Upper lobe of left lung (tissue), 6 donors: ENCODE results near the gene EFHD2. TPM values are rescaled to one million over a fixed set of nuclear protein-coding genes. Genes with fewer than 3 reads are reported as not detected.
"Not testable (repeated sequence)": the region's sequence is repeated elsewhere in the genome, so short reads cannot be mapped to it uniquely, and the experiment has no call there.

ENCODE experiments used
- ATAC-seq, 2 donors: fragments of 200-7000 bp; cut with Tn5 transposase; one replicate each; pipeline ENCODE4 v1.9.1; 2022; ENCODE audit warnings: mild to moderate bottlenecking in 2 of 2, moderate library complexity in 2 of 2; ENCODE audit not compliant: low FRiP score in 2 of 2
- DNase-seq, 2 donors: peaks; one replicate each; pipeline ENCODE4 v3.0.0-alpha.2; 2019 to 2020
- H3K27ac ChIP-seq, 4 donors: fragments of 200-600 bp; sonication (generic); one replicate each; pipeline ENCODE4 v1.5.1; 2016 to 2019
- H3K27me3 ChIP-seq, 4 donors: fragments of 200-600 bp; sonication (generic); one replicate each; pipeline ENCODE4 v1.5.1; 2017 to 2019
- H3K36me3 ChIP-seq, 4 donors: fragments of 200-600 bp; sonication (generic); one replicate each; pipeline ENCODE4 v1.5.1; 2016 to 2019
- H3K4me1 ChIP-seq, 4 donors: fragments of 200-600 bp; sonication (generic); one replicate each; pipeline ENCODE4 v1.5.1; 2018 to 2019
- H3K4me3 ChIP-seq, 4 donors: fragments of 200-600 bp; sonication (generic); one replicate each; pipeline ENCODE4 v1.5.1; 2017 to 2019; ENCODE audit warnings: mild to moderate bottlenecking in 2 of 4, moderate library complexity in 1 of 4
- H3K9me3 ChIP-seq, 4 donors: fragments of 200-600 bp; sonication (generic); one replicate each; pipeline ENCODE4 v1.5.1; 2018 to 2019
- CTCF ChIP-seq, 6 experiments: fragments of 450-650 bp in 4 of 6; fragments of 200-600 bp in 2 of 6; sonication (generic) in 2 of 6; IDR thresholded peaks; one replicate each; pipeline ENCODE4 v1.5.1; 2016 to 2019; ENCODE audit warnings: antibody characterized with exemption in 6 of 6
- EP300 ChIP-seq, 4 donors: sonication (generic); formaldehyde crosslinking; IDR thresholded peaks; one replicate each; pipeline ENCODE4 v1.5.1; 2017; ENCODE audit warnings: antibody characterized with exemption in 4 of 4, control low read depth in 2 of 4
- POLR2A ChIP-seq, 4 donors: fragments of 450-650 bp; IDR thresholded peaks; one replicate each; pipeline ENCODE4 v1.5.1; 2016 to 2017; ENCODE audit warnings: antibody characterized with exemption in 4 of 4, mild to moderate bottlenecking in 2 of 4
- POLR2AphosphoS5 ChIP-seq, 2 donors: sonication (generic); formaldehyde crosslinking; IDR thresholded peaks; one replicate each; pipeline ENCODE4 v1.5.1; 2017; ENCODE audit warnings: antibody characterized with exemption in 2 of 2
- WGBS, 2 donors: methylation state at CpG; one replicate each; pipeline ENCODE4 v1.1.5; 2017 to 2018; 5-methylcytosine and 5-hydroxymethylcytosine counted together
- total RNA-seq, 6 donors: library from RNA; depleted of rRNA in 4 of 6; stranded (reverse); fragments of >200 nt in 4 of 6; gene quantifications; one replicate each; pipeline versions ENCODE4 v1.1.0 to v1.2.1, GENCODE V29; 2016 to 2021
- donor health status: DM: no; HTN: no; CAD: no; lungs with moderate emphysema.
- donor health status: DM: no; HTN: yes; CAD: no; lungs with severe emphysema.

EFHD2 gene
- total RNA-seq, 6 donors from 2014 or later: 62.9 to 123 (median 91.2) TPM

DNA sequence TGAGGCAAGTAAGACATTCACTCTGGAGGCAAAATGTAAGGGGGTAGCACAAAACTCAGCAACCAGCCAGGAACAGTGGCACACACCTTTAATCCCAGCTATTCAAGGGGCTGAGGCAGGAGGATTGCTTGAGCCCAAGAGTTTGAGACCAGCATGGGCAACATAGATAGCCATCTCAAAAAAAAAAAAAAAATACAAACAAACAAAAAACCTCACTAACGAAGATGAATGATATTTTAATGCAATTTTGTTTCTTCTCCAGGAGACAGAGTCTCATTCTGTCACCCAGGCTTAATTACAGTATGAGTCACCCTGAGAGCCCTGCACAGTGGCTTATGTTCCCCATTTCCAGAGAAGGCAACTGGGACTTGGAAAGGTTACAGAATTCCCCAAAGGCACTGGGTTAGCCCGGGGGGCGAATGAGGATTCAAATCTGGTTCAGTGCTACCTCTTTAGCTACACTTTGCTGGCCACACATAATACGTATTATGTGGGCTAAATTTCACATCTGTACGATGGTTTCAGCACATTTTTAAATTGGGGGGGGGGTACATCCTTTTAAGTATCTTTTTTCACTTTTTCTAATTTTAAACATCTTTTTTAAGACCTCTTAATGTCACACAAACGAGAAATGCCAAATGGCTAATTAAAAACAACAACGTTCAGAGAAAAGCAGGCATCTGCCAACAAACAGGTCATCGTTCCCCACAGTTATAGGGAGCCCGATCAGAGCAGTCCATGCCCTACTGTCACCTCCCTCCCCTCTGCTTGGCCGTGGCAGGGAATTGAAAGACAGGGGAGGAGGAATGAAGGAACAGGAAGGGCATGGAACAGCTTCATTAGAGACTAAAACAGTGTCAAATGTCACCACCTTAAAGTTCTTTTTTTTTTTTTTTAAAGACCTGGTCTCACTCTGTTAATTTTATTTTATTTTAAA is 50.4 kb downstream of the EFHD2 start:
- no peak for TF ChIP-seq POLR2AphosphoS5 (IDR thresholded peaks at IDR 0.05)

GRCh38 chr1:15460708-15461095 is 51.0 kb downstream of the EFHD2 start:
- Histone ChIP-seq H3K27me3 (no peaks in the 10 kb centered on the region), H3K27ac (no peak overlapping the region), H3K36me3 (no peaks in the 10 kb centered on the region), H3K4me1 (no peaks in the 10 kb centered on the region), H3K4me3 (no peak overlapping the region), H3K9me3 (no peaks in the 10 kb centered on the region)
- WGBS, 2 donors: 87 to 88% methylated on average over 9 of the region's 9 CpGs
- TF ChIP-seq CTCF (IDR thresholded peaks at IDR 0.05) (no peak), EP300 (IDR thresholded peaks at IDR 0.05) (no peak), POLR2AphosphoS5 (IDR thresholded peaks at IDR 0.05) (no peak), POLR2A (IDR thresholded peaks at IDR 0.05) (no peak)
- DNase-seq (no peak), ATAC-seq (no peak)

More for the DNA sequence above, 50.4 kb downstream of the EFHD2 start:
- H3K4me1 ChIP-seq: no peaks in the 10 kb centered on the region
- ATAC-seq (no peak), DNase-seq (no peak)
- no peaks in the 10 kb centered on the region for H3K27me3 ChIP-seq
- no peaks in the 10 kb centered on the region for H3K9me3 ChIP-seq
- H3K4me3 ChIP-seq: no peak overlapping the region
- H3K27ac ChIP-seq: no peak overlapping the region
- H3K36me3 ChIP-seq: no peaks in the 10 kb centered on the region
- WGBS, 2 donors: 54 to 62% methylated on average over 10 of the region's 10 CpGs

DNA sequence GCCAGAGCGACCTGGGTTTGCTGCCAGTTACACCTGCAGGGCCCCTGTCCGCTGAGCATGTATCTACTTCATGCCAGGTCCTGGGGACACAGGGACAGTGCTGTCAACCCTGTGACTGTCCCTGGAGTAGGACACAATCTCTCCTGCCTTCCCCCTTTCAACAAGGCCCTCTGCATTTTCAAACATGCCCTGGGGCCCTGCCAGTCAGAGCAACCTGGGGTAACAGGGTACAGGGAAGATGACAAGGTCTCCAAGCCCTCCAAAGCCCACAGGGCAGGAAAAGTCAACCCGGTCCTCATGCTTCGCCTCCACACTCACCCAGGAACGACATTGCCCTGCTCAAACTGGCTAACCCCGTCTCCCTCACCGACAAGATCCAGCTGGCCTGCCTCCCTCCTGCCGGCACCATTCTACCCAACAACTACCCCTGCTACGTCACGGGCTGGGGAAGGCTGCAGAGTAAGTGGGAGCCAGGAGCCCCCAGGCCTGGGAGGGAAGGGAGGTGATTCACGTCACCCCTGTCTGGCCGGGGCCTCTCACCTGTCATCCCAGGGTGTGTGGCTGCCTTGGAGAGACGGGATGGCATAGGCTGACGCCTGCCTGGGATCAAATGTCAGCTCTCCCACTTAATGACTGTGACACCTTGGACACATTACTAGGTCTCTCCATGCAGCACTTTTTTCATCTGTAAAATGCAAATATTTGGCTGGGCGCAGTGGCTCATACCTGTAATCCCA is 53.5 kb downstream of the EFHD2 start:
- H3K36me3 ChIP-seq, DNase-seq, H3K27me3 ChIP-seq, H3K4me3 ChIP-seq, H3K9me3 ChIP-seq, H3K4me1 ChIP-seq, H3K27ac ChIP-seq: not testable (repeated sequence)
- ATAC-seq: peak in 1 of 2 donors; percentile 12
- WGBS, 2 donors: 53 to 70% methylated on average over 11 to 15 of the region's 15 CpGs

GRCh38 chr1:15463926-15464322 is 54.2 kb downstream of the EFHD2 start:
- not testable (repeated sequence) for H3K4me3 ChIP-seq, ATAC-seq, H3K36me3 ChIP-seq, H3K4me1 ChIP-seq, H3K9me3 ChIP-seq, H3K27ac ChIP-seq, H3K27me3 ChIP-seq, DNase-seq
- WGBS, 2 donors: 81 to 86% methylated on average over 5 of the region's 5 CpGs

DNA sequence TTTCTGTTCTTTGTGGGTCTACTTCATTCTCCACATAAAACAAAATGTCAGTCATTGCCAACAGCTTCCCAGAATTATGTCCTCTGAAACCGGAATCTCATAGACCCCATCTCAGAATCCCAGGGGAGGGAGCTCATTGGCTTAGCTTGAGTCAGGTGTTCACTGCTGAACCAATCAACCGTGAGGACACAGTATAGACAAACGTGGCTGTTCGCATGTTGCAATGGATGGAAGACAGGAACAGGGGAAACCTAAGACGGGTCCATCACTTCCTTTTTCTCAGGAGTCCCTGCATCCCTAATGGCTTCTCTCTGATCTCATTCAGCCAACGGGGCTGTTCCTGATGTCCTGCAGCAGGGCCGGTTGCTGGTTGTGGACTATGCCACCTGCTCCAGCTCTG is 56.0 kb downstream of the EFHD2 start:
- no peak overlapping the region for H3K27ac ChIP-seq
- ATAC-seq (peak in 1 of 2 donors; percentile 11), DNase-seq (no peak)
- no peaks in the 10 kb centered on the region for H3K27me3 ChIP-seq
- TF ChIP-seq POLR2AphosphoS5 (IDR thresholded peaks at IDR 0.05): no peak
- TF ChIP-seq CTCF (IDR thresholded peaks at IDR 0.05): no peak
- no peak for TF ChIP-seq EP300 (IDR thresholded peaks at IDR 0.05)
- TF ChIP-seq POLR2A (IDR thresholded peaks at IDR 0.05): no peak
- H3K36me3 ChIP-seq: no peaks in the 10 kb centered on the region
- no peak overlapping the region for H3K4me3 ChIP-seq
- 39 to 79% methylated on average over 5 to 7 of the region's 7 CpGs for WGBS, 2 donors
- no peaks in the 10 kb centered on the region for H3K9me3 ChIP-seq
- H3K4me1 ChIP-seq: no peaks in the 10 kb centered on the region

DNA sequence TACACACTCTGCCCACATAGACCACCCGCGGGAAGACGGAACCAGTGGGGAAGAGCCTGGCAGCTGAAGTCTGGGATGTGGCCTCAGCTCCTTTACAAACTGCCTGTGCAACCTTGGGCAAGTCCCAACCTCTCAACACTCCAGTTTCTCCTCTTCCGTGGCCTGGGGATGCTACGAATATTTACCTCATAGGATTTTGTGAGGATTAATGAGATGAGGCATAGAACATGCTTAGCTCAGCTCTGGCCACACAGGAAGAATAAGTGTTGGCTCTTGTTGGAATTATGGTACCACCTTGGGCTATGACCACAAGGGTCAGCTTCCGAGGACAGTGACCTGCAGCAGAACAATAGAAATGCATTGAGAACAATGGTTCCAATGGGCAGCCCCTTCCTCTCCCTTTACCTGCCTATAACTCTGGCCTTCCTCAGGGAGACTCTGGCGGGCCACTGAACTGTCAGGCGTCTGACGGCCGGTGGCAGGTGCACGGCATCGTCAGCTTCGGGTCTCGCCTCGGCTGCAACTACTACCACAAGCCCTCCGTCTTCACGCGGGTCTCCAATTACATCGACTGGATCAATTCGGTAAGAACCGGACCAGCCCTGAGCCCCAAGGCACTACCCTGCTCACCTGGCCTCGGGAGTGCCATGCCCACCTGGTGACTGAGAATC is 57.4 kb downstream of the EFHD2 start:
- not testable (repeated sequence) for H3K9me3 ChIP-seq, H3K27ac ChIP-seq, H3K27me3 ChIP-seq, H3K4me1 ChIP-seq, H3K4me3 ChIP-seq, ATAC-seq, H3K36me3 ChIP-seq
- WGBS, 2 donors: 96 to 98% methylated on average over 18 to 22 of the region's 22 CpGs
- DNase-seq: peak in 1 of 2 donors; percentile 60
